Measurements from ENCODE around the gene PHC2. TPM values are rescaled to one million over a fixed set of nuclear protein-coding genes. Genes with fewer than 3 reads are reported as not detected.

Gene PHC2
- total RNA-seq, 1 donor, result 75.6 TPM

DNA sequence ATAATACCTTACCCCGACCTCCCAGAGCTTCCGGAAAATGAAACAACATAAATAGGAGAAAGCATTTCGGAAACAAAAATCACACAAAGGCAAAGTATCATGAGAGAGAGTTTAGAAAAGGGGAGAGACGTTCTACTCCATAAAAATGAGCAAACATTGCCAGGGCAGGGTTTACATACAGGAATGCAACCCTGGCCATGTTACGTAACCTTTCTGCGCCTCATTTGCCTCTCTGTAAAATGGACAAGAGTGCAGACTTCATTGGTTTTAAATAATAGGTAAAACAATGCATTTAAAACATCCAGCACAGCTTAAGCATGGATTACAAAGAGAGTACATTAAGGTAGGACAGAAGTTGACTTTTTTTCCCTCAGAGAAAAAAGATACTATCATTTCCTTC lies 45.6 kb downstream of the PHC2 start:
- TF ChIP-seq, protein P1, sequence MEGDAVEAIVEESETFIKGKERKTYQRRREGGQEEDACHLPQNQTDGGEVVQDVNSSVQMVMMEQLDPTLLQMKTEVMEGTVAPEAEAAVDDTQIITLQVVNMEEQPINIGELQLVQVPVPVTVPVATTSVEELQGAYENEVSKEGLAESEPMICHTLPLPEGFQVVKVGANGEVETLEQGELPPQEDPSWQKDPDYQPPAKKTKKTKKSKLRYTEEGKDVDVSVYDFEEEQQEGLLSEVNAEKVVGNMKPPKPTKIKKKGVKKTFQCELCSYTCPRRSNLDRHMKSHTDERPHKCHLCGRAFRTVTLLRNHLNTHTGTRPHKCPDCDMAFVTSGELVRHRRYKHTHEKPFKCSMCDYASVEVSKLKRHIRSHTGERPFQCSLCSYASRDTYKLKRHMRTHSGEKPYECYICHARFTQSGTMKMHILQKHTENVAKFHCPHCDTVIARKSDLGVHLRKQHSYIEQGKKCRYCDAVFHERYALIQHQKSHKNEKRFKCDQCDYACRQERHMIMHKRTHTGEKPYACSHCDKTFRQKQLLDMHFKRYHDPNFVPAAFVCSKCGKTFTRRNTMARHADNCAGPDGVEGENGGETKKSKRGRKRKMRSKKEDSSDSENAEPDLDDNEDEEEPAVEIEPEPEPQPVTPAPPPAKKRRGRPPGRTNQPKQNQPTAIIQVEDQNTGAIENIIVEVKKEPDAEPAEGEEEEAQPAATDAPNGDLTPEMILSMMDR (IDR thresholded peaks at IDR 0.05; ENCODE audit: insufficient read depth, low read depth, low read length), result no peak
- no peak for DNase-seq (ENCODE audit: low read depth)
- H3K4me3 ChIP-seq (ENCODE audit: low read depth, low read length), result no peak overlapping the region

DNA sequence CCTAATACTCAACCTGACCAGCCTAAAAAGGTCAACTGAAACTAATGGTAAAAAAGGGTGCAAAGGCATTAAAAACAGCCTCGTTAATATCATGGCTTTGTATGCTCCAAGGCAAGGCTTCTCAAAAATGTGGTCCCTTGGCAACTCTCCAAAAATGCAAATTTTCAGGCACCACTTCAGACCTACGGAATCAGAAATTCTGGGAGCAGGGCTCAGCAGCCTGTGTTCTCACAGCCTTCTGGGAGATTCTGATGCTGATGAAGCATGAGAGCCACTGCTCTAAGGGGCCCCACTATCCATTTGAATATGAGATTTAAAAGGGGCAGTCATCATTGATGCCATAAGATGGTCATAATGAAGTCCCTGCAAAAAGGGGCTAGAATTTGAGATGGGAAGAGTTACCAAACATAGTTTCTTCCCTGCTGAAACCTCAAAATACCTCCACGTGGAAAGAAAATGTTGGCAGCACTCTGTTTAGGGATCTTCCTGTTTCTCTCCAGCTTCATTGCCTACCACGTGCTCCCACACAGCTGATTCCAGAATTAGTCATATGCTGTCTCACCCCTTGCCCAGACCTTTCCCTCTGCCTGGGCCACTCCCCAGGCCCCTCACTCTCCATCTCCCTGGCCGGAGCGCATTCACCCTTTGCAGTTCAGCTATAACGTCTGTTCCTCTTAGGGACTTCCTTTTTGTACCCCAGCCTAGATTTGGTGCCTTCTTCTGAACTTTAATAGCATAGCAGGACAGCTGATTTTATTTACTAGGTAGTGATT lies 46.7 kb downstream of the PHC2 start:
- DNase-seq (ENCODE audit: low read depth), result peak; percentile 85
- TF ChIP-seq, protein P1 (IDR thresholded peaks at IDR 0.05; ENCODE audit: insufficient read depth, low read depth, low read length), result no peak
- H3K4me3 ChIP-seq (ENCODE audit: low read depth, low read length), result no peak overlapping the region

DNA sequence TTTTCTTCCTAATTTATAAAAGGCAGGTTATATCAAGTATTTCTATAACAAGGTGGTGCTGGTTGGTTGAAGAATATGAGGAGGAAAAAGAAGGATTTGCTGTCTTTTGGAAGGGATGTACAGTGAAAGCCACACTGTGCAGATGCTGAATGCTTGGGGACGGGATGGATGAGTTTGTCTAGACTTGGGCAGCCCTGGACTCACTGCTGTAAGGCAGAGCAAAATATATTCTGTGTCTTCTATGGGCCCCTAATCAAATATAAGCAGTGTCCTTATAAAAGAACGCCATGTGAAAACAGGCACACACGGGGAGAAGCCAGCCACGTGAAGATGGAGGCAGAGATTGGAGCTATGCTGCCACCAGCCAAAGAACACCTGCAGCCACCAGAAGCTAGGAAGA lies 47.4 kb downstream of the PHC2 start:
- no peak for DNase-seq (ENCODE audit: low read depth)
- H3K4me3 ChIP-seq (ENCODE audit: low read depth, low read length), result no peak overlapping the region

DNA sequence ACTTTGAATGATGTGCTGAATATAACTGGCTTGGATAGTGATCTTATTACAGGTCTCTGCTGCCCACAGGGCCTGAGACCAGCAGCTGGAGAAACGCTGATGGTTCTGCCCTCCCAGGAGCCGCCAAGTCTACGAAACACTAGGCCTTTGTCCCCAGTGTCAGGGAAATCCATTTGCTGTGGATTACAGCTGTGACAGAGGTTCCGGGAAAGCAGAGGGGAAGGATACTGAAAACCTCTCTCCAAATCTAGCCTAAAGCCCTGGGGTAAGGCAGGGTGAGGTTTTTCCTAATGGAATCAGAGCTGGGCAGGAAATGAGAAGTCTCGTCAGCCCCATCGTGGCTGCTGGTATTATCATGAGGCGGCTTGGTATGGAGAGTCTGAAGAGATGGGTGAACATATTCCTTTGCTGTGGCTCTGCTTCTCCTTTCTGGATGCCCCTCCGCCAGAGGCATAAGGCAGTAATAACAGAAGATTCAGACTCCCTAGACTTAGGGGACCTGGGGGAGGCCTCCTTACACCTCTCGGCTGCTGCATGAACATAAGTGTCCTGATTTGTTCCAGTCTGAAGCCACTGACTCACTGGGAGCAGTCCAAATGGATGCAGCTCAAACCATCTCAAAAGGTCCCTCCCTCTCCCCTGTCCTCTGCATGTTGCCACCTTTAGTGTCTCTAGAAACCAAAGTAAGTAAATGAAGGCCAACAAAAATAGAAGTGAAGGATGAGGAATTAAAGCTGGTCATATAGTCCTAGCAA lies 48.1 kb downstream of the PHC2 start:
- no peak overlapping the region for H3K4me3 ChIP-seq (ENCODE audit: low read depth, low read length)
- no peak for DNase-seq (ENCODE audit: low read depth)
- TF ChIP-seq, protein P1 (IDR thresholded peaks at IDR 0.05; ENCODE audit: insufficient read depth, low read depth, low read length), result no peak

More for the DNA sequence above, 47.4 kb downstream of the PHC2 start:
- TF ChIP-seq, protein P1 (IDR thresholded peaks at IDR 0.05; ENCODE audit: insufficient read depth, low read depth, low read length), result no peak

DNA sequence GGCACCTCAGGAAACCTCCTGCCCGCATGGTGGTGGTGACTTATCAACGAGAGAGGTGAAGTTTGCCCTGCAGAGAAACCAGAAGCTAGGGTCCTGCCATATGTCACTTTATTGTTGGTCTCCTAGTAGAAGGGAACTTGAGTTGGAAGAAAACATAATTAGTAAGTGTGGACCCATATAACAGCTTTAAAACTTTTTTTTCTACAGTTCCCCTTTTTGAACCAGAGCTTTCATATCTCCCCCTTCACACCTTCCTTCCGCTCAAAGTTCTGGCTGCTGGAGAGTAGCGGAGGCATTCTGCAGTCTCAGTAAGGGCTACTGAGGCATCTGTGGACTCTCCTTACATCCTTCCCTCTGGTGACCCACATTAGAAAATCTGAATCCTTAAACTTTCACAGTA lies 48.9 kb downstream of the PHC2 start:
- H3K4me3 ChIP-seq (ENCODE audit: low read depth, low read length), result no peak overlapping the region
- TF ChIP-seq, protein P1 (IDR thresholded peaks at IDR 0.05; ENCODE audit: insufficient read depth, low read depth, low read length), result no peak
- no peak for DNase-seq (ENCODE audit: low read depth)

DNA sequence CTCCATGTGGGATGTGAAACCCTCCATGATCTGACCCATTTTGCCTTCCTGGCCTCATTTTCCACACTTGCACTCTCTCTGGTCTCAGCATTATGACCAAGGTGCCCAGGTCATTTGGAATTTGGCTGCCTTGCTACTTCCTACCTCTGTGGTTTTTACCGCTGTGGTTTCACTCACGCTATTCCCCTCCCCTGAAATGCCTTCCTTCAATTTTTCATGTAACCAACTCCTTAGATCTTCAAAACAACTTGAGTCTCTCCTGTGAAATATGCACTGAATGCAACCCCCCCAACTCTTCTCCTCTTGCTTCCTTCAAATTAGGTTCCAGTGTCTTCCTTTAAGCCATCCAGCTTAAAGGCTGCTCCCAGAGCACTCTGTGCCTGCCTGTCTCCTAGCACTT lies 50.1 kb downstream of the PHC2 start:
- TF ChIP-seq, protein P1 (IDR thresholded peaks at IDR 0.05; ENCODE audit: insufficient read depth, low read depth, low read length), result no peak
- H3K4me3 ChIP-seq (ENCODE audit: low read depth, low read length), result no peak overlapping the region
- no peak for DNase-seq (ENCODE audit: low read depth)

Measured in fibroblast of villous mesenchyme (primary cell).